C4-2B (cell line): Measurements from ENCODE around the gene ABCC2.

ENCODE experiments used
- ZFX ChIP-seq: fragments of 450-650 bp; IDR thresholded peaks from 2 replicates; pipeline ENCODE4 v1.6.1; 2017
- TF ChIP-seq, protein P1 (sequence below): fragments of 450-650 bp; conservative IDR thresholded peaks from 2 replicates; pipeline ENCODE4 v1.5.1; 2017; ENCODE audit warnings: mild to moderate bottlenecking

GRCh38 chr10:99814143-99814542 is 31.7 kb downstream of the ABCC2 start:
- TF ChIP-seq, protein P1, sequence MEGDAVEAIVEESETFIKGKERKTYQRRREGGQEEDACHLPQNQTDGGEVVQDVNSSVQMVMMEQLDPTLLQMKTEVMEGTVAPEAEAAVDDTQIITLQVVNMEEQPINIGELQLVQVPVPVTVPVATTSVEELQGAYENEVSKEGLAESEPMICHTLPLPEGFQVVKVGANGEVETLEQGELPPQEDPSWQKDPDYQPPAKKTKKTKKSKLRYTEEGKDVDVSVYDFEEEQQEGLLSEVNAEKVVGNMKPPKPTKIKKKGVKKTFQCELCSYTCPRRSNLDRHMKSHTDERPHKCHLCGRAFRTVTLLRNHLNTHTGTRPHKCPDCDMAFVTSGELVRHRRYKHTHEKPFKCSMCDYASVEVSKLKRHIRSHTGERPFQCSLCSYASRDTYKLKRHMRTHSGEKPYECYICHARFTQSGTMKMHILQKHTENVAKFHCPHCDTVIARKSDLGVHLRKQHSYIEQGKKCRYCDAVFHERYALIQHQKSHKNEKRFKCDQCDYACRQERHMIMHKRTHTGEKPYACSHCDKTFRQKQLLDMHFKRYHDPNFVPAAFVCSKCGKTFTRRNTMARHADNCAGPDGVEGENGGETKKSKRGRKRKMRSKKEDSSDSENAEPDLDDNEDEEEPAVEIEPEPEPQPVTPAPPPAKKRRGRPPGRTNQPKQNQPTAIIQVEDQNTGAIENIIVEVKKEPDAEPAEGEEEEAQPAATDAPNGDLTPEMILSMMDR, result no peak
- no peak for TF ChIP-seq ZFX
